GM12892 (cell line): ENCODE data around the gene TULP4.

Source experiments
- POLR2A ChIP-seq: IDR thresholded peaks from 2 replicates; pipeline ENCODE4 v1.6.1; 2011; ENCODE audit warnings: low read depth, low read length, control low read depth
- POLR2AphosphoS5 ChIP-seq: IDR thresholded peaks from 2 replicates; pipeline ENCODE4 v1.6.1; 2011; ENCODE audit warnings: low read depth, low read length, control low read depth

DNA sequence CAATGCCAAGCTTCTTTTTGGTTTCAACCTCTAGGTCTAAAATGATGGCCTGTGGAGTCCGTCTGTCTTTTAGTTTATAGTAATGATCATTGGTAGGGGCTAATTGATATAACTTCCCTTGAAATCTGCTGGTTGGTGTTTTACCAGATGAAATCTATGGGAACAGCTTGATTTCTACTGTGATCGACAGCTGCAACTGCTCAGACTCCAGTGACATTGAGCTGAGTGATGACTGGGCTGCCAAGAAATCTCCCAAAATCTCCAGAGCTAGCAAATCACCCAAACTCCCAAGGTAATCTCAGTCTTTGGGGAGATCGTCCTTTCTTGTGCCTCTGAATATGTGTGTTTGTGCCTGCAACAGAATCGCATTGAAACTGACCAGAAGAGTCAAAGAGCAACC, 177.2 kb downstream of the TULP4 start:
- TF ChIP-seq POLR2A, result no peak
- TF ChIP-seq POLR2AphosphoS5, result no peak
